Peyer's patch (tissue), 4 donors: ENCODE data around the gene SORCS3. TPM values are rescaled to one million over a fixed set of nuclear protein-coding genes. Genes with fewer than 3 reads are reported as not detected.

Experiments
- DNase-seq, 3 donors: peaks; one replicate each; pipeline ENCODE4 v3.0.0-alpha.2; 2017 to 2019
- H3K27ac ChIP-seq, 4 donors: fragments of 200-600 bp; sonication (generic); one replicate each; pipeline ENCODE4 v1.5.1; 2016 to 2019
- H3K27me3 ChIP-seq, 2 donors: fragments of 200-600 bp; sonication (generic); one replicate each; pipeline ENCODE4 v1.5.1; 2019
- H3K36me3 ChIP-seq, 3 donors: fragments of 200-600 bp; sonication (generic); one replicate each; pipeline ENCODE4 v1.5.1; 2016 to 2019
- H3K4me1 ChIP-seq, 4 donors: fragments of 200-600 bp; sonication (generic); one replicate each; pipeline ENCODE4 v1.5.1; 2016 to 2019
- H3K4me3 ChIP-seq, 4 donors: fragments of 200-600 bp; sonication (generic); 1 replicate in 3 of 4; 2 replicates in 1 of 4; pipeline ENCODE4 v1.5.1; 2016 to 2019; ENCODE audit warnings: mild to moderate bottlenecking in 1 of 4
- H3K9me3 ChIP-seq, 4 donors: fragments of 200-600 bp; sonication (generic); one replicate each; pipeline ENCODE4 v1.5.1; 2016 to 2019; ENCODE audit warnings: mild to moderate bottlenecking in 1 of 4
- POLR2A ChIP-seq, 2 donors: fragments of 450-650 bp; IDR thresholded peaks; one replicate each; pipeline ENCODE4 v1.5.1; 2017; ENCODE audit warnings: antibody characterized with exemption in 2 of 2, mild to moderate bottlenecking in 2 of 2, moderate library complexity in 2 of 2
- total RNA-seq, 4 donors: library from RNA; depleted of rRNA; stranded (reverse); fragments of >200 nt; gene quantifications; one replicate each; pipeline ENCODE4 v1.1.0, GENCODE V29; 2016
- TF ChIP-seq, protein P1 (sequence below), 6 experiments: fragments of 450-650 bp in 4 of 6; fragments of 200-600 bp in 2 of 6; sonication (generic) in 1 of 6; IDR thresholded peaks; one replicate each; pipeline ENCODE4 v1.5.1; 2017 to 2019; ENCODE audit warnings: antibody characterized with exemption in 6 of 6, mild to moderate bottlenecking in 3 of 6, moderate library complexity in 1 of 6

SORCS3 gene
- total RNA-seq, 4 donors from 2014 or later, result 0.27 to 0.66 TPM; not detected in 2

- TF ChIP-seq, protein P1, sequence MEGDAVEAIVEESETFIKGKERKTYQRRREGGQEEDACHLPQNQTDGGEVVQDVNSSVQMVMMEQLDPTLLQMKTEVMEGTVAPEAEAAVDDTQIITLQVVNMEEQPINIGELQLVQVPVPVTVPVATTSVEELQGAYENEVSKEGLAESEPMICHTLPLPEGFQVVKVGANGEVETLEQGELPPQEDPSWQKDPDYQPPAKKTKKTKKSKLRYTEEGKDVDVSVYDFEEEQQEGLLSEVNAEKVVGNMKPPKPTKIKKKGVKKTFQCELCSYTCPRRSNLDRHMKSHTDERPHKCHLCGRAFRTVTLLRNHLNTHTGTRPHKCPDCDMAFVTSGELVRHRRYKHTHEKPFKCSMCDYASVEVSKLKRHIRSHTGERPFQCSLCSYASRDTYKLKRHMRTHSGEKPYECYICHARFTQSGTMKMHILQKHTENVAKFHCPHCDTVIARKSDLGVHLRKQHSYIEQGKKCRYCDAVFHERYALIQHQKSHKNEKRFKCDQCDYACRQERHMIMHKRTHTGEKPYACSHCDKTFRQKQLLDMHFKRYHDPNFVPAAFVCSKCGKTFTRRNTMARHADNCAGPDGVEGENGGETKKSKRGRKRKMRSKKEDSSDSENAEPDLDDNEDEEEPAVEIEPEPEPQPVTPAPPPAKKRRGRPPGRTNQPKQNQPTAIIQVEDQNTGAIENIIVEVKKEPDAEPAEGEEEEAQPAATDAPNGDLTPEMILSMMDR (IDR thresholded peaks at IDR 0.05), result no peak
- no peak for TF ChIP-seq POLR2A (IDR thresholded peaks at IDR 0.05)
- no peaks in the 10 kb centered on the region for H3K9me3 ChIP-seq
- no peaks in the 10 kb centered on the region for H3K4me1 ChIP-seq
- no peak overlapping the region for H3K4me3 ChIP-seq
- H3K27ac ChIP-seq, result no peak overlapping the region
- no peaks in the 10 kb centered on the region for H3K36me3 ChIP-seq
- H3K27me3 ChIP-seq, result no peaks in the 10 kb centered on the region
- DNase-seq, result no peak
These were observed 126.7 kb downstream of the SORCS3 start for GRCh38 chr10:104767745-104768144.

DNA sequence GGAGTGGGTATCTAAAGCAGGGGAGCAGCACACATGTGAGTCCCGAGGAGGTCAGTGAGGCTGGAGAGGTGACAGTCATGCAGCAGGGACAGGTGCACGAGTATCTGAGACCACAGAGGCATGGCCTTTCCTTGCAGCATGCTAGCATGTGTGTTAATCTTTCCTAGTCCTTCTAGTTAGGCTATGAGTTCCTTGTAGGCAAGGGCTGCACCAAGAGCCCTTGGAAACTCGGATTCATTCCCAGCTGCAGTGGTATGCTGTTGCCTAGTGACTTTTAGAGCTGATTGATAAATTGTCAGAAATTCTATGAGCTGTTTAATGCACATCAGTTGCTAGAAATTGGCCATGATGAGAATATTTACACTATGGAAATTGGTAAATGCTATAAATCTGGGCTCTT is 132.0 kb downstream of the SORCS3 start:
- Histone ChIP-seq H3K27me3 (no peaks in the 10 kb centered on the region), H3K4me1 (no peaks in the 10 kb centered on the region), H3K4me3 (no peak overlapping the region), H3K36me3 (no peaks in the 10 kb centered on the region), H3K27ac (no peak overlapping the region), H3K9me3 (no peaks in the 10 kb centered on the region)
- no peak for TF ChIP-seq POLR2A (IDR thresholded peaks at IDR 0.05)
- TF ChIP-seq, protein P1 (IDR thresholded peaks at IDR 0.05), result no peak
- no peak for DNase-seq

DNA sequence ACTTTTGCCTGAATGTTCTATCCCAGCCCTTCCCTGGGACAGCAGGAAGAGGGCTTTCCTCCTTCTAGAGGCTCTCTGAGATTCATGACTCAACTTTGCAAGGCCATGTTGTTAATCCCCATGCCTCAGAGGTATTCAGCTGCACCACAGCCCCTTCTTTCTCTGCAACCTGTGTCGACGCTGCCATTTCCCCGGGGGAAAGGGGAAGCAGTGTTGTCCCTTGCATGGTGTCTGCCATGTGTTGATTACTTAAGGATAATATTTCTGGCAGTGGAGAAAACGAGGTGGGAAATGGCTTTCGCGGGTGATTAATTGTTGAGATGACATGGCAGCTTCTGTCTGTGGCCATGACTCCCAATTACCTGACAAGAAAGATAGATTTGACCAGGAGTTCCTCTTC is 133.1 kb downstream of the SORCS3 start:
- Histone ChIP-seq H3K36me3 (no peaks in the 10 kb centered on the region), H3K27ac (no peak overlapping the region), H3K27me3 (no peaks in the 10 kb centered on the region), H3K9me3 (no peaks in the 10 kb centered on the region), H3K4me3 (no peak overlapping the region), H3K4me1 (no peaks in the 10 kb centered on the region)
- DNase-seq, result no peak
- no peak for TF ChIP-seq POLR2A (IDR thresholded peaks at IDR 0.05)
- TF ChIP-seq, protein P1 (IDR thresholded peaks at IDR 0.05), result no peak

GRCh38 chr10:104777086-104777799 is 136.2 kb downstream of the SORCS3 start:
- no peak for DNase-seq
- Histone ChIP-seq H3K9me3 (no peaks in the 10 kb centered on the region), H3K27me3 (no peaks in the 10 kb centered on the region), H3K4me3 (no peak overlapping the region), H3K4me1 (no peaks in the 10 kb centered on the region), H3K27ac (no peak overlapping the region), H3K36me3 (no peaks in the 10 kb centered on the region)
- TF ChIP-seq POLR2A (IDR thresholded peaks at IDR 0.05), result no peak
- TF ChIP-seq, protein P1 (IDR thresholded peaks at IDR 0.05), result no peak

- Histone ChIP-seq H3K27me3 (no peaks in the 10 kb centered on the region), H3K27ac (no peak overlapping the region), H3K4me1 (no peaks in the 10 kb centered on the region), H3K36me3 (no peaks in the 10 kb centered on the region), H3K4me3 (no peak overlapping the region), H3K9me3 (no peaks in the 10 kb centered on the region)
- DNase-seq, result no peak
- TF ChIP-seq, protein P1 (IDR thresholded peaks at IDR 0.05), result no peak
- TF ChIP-seq POLR2A (IDR thresholded peaks at IDR 0.05), result no peak
These were observed 137.3 kb downstream of the SORCS3 start for GRCh38 chr10:104778371-104778770.
